Ovary (tissue), 10 donors: ENCODE measurements around the gene HNRNPL. TPM values are rescaled to one million over a fixed set of nuclear protein-coding genes. Genes with fewer than 3 reads are reported as not detected.

Experiments
- DNase-seq, 5 donors: peaks; one replicate each; pipeline ENCODE4 v3.0.0-alpha.2; 2019 to 2020
- H3K27ac ChIP-seq, 2 donors: fragments of 200-600 bp; one replicate each; pipeline versions ENCODE4 v1.5.1 to v1.8.0; 2019 to 2022
- H3K27me3 ChIP-seq: fragments of 200-600 bp; one replicate; pipeline ENCODE4 v1.8.0; 2022
- H3K36me3 ChIP-seq: fragments of 200-600 bp; sonication (generic); one replicate; pipeline ENCODE4 v1.5.1; 2019
- H3K4me1 ChIP-seq: one replicate; pipeline ENCODE4 v1.8.1; 2013; ENCODE audit warnings: mild to moderate bottlenecking, moderate library complexity; ENCODE audit not compliant: insufficient read depth
- H3K4me3 ChIP-seq: fragments of 200-600 bp; sonication (generic); one replicate; pipeline ENCODE4 v1.5.1; 2017
- H3K9me3 ChIP-seq, 2 donors: fragments of 200-600 bp in 1 of 2; sonication (generic) in 1 of 2; one replicate each; pipeline versions ENCODE4 v1.5.1 to v1.8.1; 2013 to 2019; ENCODE audit warnings: mild to moderate bottlenecking in 1 of 2, moderate library complexity in 1 of 2
- EP300 ChIP-seq: sonication (generic); formaldehyde crosslinking; IDR thresholded peaks from one replicate; pipeline ENCODE4 v1.6.1; 2017; ENCODE audit warnings: antibody characterized with exemption
- POLR2A ChIP-seq: fragments of 450-650 bp; IDR thresholded peaks from one replicate; pipeline ENCODE4 v1.6.1; 2017; ENCODE audit warnings: antibody characterized with exemption, mild to moderate bottlenecking, moderate library complexity
- WGBS, 3 donors: extraction: QIAGEN DNeasy Blood & Tissue Kit in 1 of 3; methylation state at CpG; one replicate each; pipeline versions ENCODE4 v1.1.5 to v1.1.7; 2013 to 2017; 5-methylcytosine and 5-hydroxymethylcytosine counted together
- intact Hi-C, 4 donors: fragments of 100-400 bp; cut with DNase I; formaldehyde crosslinking; loops; one replicate each; pipeline versions ENCODE4 v1.11.0 to v1.15.1; 2022 to 2023
- long read RNA-seq, 3 donors: library from polyadenylated mRNA in 2 of 3; unstranded in 2 of 3; transcript quantifications; one replicate each; pipeline ENCODE4 v2.0.0 and lab custom pipeline, GENCODE V29; 2021 to 2026
- polyA plus RNA-seq, 2 donors: library from polyadenylated mRNA; stranded (reverse); fragments of 200-250 nt in 1 of 2; fragments of 350-450 nt in 1 of 2; fragmentation: Illumina TruSeq in 1 of 2; extraction: RNeasy Lipid Tissue Mini Kit (QIAGEN cat#74804) in 1 of 2; gene quantifications; one replicate each; pipeline ENCODE4 v1.2.3, GENCODE V29; 2013 to 2014
- total RNA-seq, 7 donors: library from RNA; depleted of rRNA in 2 of 7; stranded (reverse); fragments of >200 nt in 2 of 7; fragmentation: NEBNext Ultra II Directional in 3 of 7; extraction: Animal tissue kit (Norgen Biotek cat#: 25700) in 3 of 7; gene quantifications; one replicate each; pipeline versions ENCODE4 v1.1.0 to v1.2.4, GENCODE V29; 2016 to 2023
- TF ChIP-seq, protein P1 (sequence below), 3 donors: fragments of 450-650 bp in 2 of 3; fragments of 200-600 bp in 1 of 3; IDR thresholded peaks; one replicate each; pipeline versions ENCODE4 v1.5.1 to v1.8.0; 2016 to 2022; ENCODE audit warnings: antibody characterized with exemption in 3 of 3, mild to moderate bottlenecking in 1 of 3
- donor health status: DM: no; HTN: no; CAD: no; lungs with moderate emphysema.
- donor health status: DM: no; HTN: no; CAD: no.
- donor health status: Bipolar disorder and iron deficiency.
- donor health status: DM: yes; HTN: yes; CAD: no.
- donor health status: DM: no; HTN: no; CAD: no.
- donor health status: DM: yes; HTN: yes; CAD: no.

Gene HNRNPL
- 100 to 1,000 TPM; 110 to 282 (median 230) TPM for total RNA-seq
- polyA plus RNA-seq = 100 to 1,000 TPM; 152 to 284 TPM
- long read RNA-seq, donor 1, transcript HNRNPL-210 (13 exons, 1,633 nt) = minor isoform, 8 of 55 reads
- long read RNA-seq, donor 1, transcript HNRNPL-211 (6 exons, 1,127 nt) = major isoform, 22 of 55 reads
- long read RNA-seq, donor 1, partial matches to known transcripts = 9 of 55 reads
- long read RNA-seq, donor 1, other reads (novel, unspliced or antisense) = 13 of 55 reads
- long read RNA-seq, donor 2, transcript HNRNPL-201 (13 exons, 2,471 nt) = major isoform, 61 of 132 reads
- long read RNA-seq, donor 2, transcript HNRNPL-203 (7 exons, 2,404 nt) = minor isoform, 5 of 132 reads
- long read RNA-seq, donor 2, transcript HNRNPL-206 (6 exons, 3,094 nt) = minor isoform, 6 of 132 reads
- long read RNA-seq, donor 2, partial matches to known transcripts = 52 of 132 reads
- long read RNA-seq, donor 2, other reads (novel, unspliced or antisense) = 0 of 132 reads
- long read RNA-seq, donor 3, transcript HNRNPL-210 (13 exons, 1,633 nt) = minor isoform, 5 of 208 reads
- long read RNA-seq, donor 3, transcript HNRNPL-201 (13 exons, 2,471 nt) = major isoform, 122 of 208 reads
- long read RNA-seq, donor 3, transcript HNRNPL-206 (6 exons, 3,094 nt) = minor isoform, 8 of 208 reads
- long read RNA-seq, donor 3, partial matches to known transcripts = 41 of 208 reads
- long read RNA-seq, donor 3, other reads (novel, unspliced or antisense) = 29 of 208 reads

DNA sequence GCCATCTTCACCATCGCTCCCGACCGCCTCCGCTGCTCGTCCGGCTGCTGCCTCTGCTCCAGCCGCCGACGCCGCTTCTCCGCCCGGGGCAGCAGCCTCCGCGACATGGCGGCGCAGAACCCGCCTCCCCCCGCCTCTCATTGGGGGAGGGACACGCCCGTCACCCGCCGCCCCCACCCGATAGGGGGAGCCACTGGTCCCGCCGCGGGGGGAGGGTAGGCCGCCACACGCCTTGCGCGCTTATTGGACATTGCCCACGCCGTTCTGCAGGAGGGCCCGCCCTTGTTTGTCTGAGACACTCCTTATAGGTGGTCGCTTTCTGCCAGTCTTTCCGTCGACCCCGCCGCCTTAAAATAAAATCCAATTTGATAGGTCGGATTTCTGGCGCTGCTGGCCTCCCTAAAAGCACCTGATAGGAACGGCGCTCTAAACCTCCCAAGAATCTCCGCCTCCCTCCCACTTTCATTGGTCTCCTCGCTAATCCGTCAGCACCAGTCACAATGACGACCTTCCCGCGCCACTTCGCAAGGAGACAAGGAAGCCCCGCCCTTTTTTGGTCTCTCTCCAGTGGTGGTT, at the start of gene HNRNPL:
Gene HNRNPL (minus strand): TSS at position 127 of the 576 bp plus-strand sequence. CDS start 20 bp downstream, at position 107.
- H3K9me3 ChIP-seq = no peaks in the 10 kb centered on the region
- H3K27ac ChIP-seq = peak within 1 kb of the TSS; percentile 100
- peaks cover 13% of the 10 kb centered on the region for H3K4me1 ChIP-seq
- intact Hi-C loops = loop anchor here in 3 of 4 donors (1.0 to 10.0 kb wide), 4 partner anchors 49 to 213 kb away; partner anchors contain the start of genes ACTN4 (in 2 of the 3), NFKBIB (in 1 of the 3) and SIRT2 (in 1 of the 3)
- no peaks in the 10 kb centered on the region for H3K36me3 ChIP-seq
- H3K27me3 ChIP-seq = no peaks in the 10 kb centered on the region
- peak within 1 kb of the TSS; percentile 99 for H3K4me3 ChIP-seq
- WGBS, 3 donors = 0 to 1% (median 0%) methylated on average over 34 to 50 of the region's 50 CpGs
- DNase-seq = peak in 4 of 5 donors; percentile 99 to 100 (median 99)
- TF ChIP-seq EP300 = peak; percentile 35
- peak; percentile 99 for TF ChIP-seq POLR2A
- TF ChIP-seq, protein P1, sequence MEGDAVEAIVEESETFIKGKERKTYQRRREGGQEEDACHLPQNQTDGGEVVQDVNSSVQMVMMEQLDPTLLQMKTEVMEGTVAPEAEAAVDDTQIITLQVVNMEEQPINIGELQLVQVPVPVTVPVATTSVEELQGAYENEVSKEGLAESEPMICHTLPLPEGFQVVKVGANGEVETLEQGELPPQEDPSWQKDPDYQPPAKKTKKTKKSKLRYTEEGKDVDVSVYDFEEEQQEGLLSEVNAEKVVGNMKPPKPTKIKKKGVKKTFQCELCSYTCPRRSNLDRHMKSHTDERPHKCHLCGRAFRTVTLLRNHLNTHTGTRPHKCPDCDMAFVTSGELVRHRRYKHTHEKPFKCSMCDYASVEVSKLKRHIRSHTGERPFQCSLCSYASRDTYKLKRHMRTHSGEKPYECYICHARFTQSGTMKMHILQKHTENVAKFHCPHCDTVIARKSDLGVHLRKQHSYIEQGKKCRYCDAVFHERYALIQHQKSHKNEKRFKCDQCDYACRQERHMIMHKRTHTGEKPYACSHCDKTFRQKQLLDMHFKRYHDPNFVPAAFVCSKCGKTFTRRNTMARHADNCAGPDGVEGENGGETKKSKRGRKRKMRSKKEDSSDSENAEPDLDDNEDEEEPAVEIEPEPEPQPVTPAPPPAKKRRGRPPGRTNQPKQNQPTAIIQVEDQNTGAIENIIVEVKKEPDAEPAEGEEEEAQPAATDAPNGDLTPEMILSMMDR (IDR thresholded peaks at IDR 0.05) = peak; percentile 36 to 76 (median 67)

DNA sequence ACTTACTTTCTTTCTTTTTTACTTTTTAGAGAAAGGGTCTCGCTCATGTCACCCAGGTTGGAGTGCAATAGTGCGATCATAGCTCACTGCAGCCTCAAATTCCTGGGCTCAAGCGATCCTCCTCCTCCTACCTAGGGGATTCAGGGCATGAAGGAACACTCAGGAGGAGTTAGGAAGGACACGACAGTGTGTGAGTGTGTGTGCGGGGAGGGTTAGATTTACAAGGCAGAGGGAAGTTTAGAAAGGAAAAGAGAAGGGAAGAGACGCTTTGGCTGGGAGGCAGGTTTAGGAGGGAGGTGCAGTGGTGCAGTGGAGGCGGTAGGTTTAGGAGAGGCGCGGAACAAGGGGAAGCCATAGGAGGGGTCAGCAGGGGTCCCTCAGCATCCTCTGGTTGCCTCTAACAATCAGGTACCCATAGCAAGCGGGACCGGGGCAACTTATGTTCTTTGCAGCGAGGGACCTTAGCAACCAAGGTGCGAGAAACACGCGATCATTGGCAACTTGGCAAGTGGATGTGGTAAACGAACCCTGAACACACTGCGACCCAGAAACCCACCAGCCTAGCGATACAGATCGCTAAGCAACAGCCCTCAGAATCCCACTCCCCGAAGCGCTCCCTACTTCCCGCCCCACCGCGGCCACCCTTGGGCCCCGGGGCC, 49.1 kb upstream of the HNRNPL start:
- no peak for TF ChIP-seq EP300
- TF ChIP-seq, protein P1 (IDR thresholded peaks at IDR 0.05) = no peak
- TF ChIP-seq POLR2A = no peak
- 2 to 4% (median 4%) methylated on average over 20 to 25 of the region's 25 CpGs for WGBS, 3 donors
- H3K4me1 ChIP-seq = peaks cover 2% of the 10 kb centered on the region

DNA sequence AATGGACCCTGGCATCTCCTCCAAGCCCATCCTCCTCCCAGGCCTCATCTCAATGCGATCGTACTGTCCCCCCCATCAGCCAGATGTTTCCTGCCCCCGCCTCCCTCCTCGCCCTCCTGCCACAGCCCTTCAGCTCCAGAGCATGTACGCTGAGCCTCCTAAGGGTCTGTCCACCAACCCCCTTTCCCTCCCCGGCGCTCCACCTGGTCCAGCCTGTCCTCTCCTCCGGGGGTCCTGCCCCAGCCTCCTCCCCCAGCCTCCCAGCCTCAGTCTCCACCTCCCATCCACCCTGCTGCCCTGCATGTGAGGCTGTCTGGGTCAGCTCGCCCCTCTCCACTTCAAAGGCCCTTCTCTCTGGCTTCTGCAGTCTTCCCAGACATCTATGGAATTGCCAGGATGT, 45.2 kb upstream of the HNRNPL start:
- TF ChIP-seq EP300 (no peak), POLR2A (no peak)
- TF ChIP-seq, protein P1 (IDR thresholded peaks at IDR 0.05) = no peak
- DNase-seq = no peak
- 53 to 63% (median 58%) methylated on average over 9 of the region's 9 CpGs for WGBS, 3 donors
- Histone ChIP-seq H3K36me3 (no peaks in the 10 kb centered on the region), H3K27me3 (no peaks in the 10 kb centered on the region), H3K9me3 (no peaks in the 10 kb centered on the region), H3K4me1 (peaks cover 5% of the 10 kb centered on the region), H3K27ac (no peak overlapping the region), H3K4me3 (no peak overlapping the region)
- intact Hi-C loops = no loop called here

More for the DNA sequence above, 49.1 kb upstream of the HNRNPL start:
- intact Hi-C loops = loop anchor here in 1 of 4 donors (1.0 kb wide), 1 partner anchor 49 kb away; no protein-coding TSS in a partner anchor
- Histone ChIP-seq H3K36me3 (no peaks in the 10 kb centered on the region), H3K27me3 (no peaks in the 10 kb centered on the region), H3K9me3 (no peaks in the 10 kb centered on the region), H3K27ac (peak overlapping the region; percentile 50 to 75), H3K4me3 (peak overlapping the region; percentile 93)
- DNase-seq = no peak

DNA sequence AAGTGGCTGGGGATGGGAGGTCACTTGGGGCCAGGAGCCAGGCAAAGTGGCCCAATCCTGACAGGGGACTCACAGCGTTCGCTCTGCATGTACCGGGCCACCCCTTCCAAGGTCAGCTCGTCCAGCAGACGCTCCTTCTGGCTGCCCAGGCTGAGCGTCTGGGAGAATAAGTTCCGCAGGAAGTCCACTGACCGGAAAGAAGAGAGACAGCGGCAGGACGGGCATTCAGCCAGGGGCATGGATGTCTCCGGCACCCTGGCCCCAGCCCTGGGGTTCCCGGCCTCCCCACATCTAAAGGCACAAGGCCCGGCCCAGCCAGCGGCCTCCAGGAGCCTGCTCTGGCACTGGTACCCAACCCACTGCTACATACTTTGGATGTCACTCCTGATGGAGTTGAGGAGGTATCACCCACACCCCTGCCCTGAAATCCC, 43.6 kb upstream of the HNRNPL start:
- Histone ChIP-seq H3K27ac (no peak overlapping the region), H3K4me3 (no peak overlapping the region), H3K4me1 (peaks cover 3% of the 10 kb centered on the region), H3K27me3 (no peaks in the 10 kb centered on the region), H3K9me3 (no peaks in the 10 kb centered on the region), H3K36me3 (no peaks in the 10 kb centered on the region)
- 21 to 63% (median 35%) methylated on average over 13 to 14 of the region's 14 CpGs for WGBS, 3 donors
- peak in 2 of 5 donors; percentile 38 to 69 for DNase-seq
- TF ChIP-seq, protein P1 (IDR thresholded peaks at IDR 0.05) = no peak
- intact Hi-C loops = no loop called here
